WTC11 (cell line): ENCODE measurements around the gene MED9. TPM values are rescaled to one million over a fixed set of nuclear protein-coding genes. Genes with fewer than 3 reads are reported as not detected.
A peak's percentile ranks its signal among the peaks of the same experiment; 100 is the strongest.

Source experiments
- ATAC-seq: fragments of 200-7000 bp; cut with Tn5 transposase; 2 replicates; pipeline ENCODE4 v1.10.0; 2021; ENCODE audit warnings: mild to moderate bottlenecking, moderate library complexity
- CTCF ChIA-PET: fragments of 300-600 bp; sonication (Branson Sonifier 250); formaldehyde crosslinking; loops from one replicate; lab custom pipeline; 2021; ENCODE audit warnings: antibody characterized with exemption; lab: Charles Lee
- POLR2A ChIA-PET: fragments of 350-600 bp; sonication (Branson Sonifier 250); formaldehyde crosslinking; loops from one replicate; lab custom pipeline; 2021; ENCODE audit warnings: antibody characterized with exemption; lab: Charles Lee
- DNase-seq: peaks from one replicate; pipeline ENCODE4 v3.0.0; 2021; ENCODE audit warnings: low spot score
- H3K27ac Mint-ChIP-seq: 2 replicates; pipeline ENCODE4 v1.8.0; 2021; ENCODE audit warnings: mixed read lengths
- H3K27me3 Mint-ChIP-seq: 2 replicates; pipeline ENCODE4 v1.8.0; 2021; ENCODE audit warnings: low read depth, mild to moderate bottlenecking, moderate library complexity, mixed read lengths
- H3K36me3 Mint-ChIP-seq: 2 replicates; pipeline ENCODE4 v1.8.0; 2021; ENCODE audit warnings: mixed read lengths
- H3K4me1 Mint-ChIP-seq: 2 replicates; pipeline ENCODE4 v1.8.0; 2022; ENCODE audit warnings: mixed read lengths
- H3K4me3 Mint-ChIP-seq: 2 replicates; pipeline ENCODE4 v1.8.0; 2021; ENCODE audit warnings: mild to moderate bottlenecking, moderate library complexity, mixed read lengths
- H3K9me3 Mint-ChIP-seq: 2 replicates; pipeline ENCODE4 v1.8.0; 2021; ENCODE audit warnings: mixed read lengths
- CBFB ChIP-seq: sonication (generic); formaldehyde crosslinking; IDR thresholded peaks from 2 replicates; pipeline ENCODE4 v1.8.1; 2022; ENCODE audit warnings: mild to moderate bottlenecking, low read depth, missing genetic modification reagents
- CREB1 ChIP-seq: sonication (generic); formaldehyde crosslinking; IDR thresholded peaks from 2 replicates; pipeline ENCODE4 v1.8.0; 2023; ENCODE audit warnings: mild to moderate bottlenecking, missing genetic modification reagents
- CREM ChIP-seq: sonication (generic); formaldehyde crosslinking; IDR thresholded peaks from 2 replicates; pipeline ENCODE4 v1.8.1; 2022; ENCODE audit warnings: mild to moderate bottlenecking, missing genetic modification reagents, moderate library complexity
- FOXK1 ChIP-seq: sonication (generic); formaldehyde crosslinking; IDR thresholded peaks from 2 replicates; pipeline ENCODE4 v1.8.0; 2022; ENCODE audit warnings: mild to moderate bottlenecking, moderate library complexity, missing genetic modification reagents
- FOXP4 ChIP-seq: sonication (generic); formaldehyde crosslinking; IDR thresholded peaks from 2 replicates; pipeline ENCODE4 v1.8.0; 2022; ENCODE audit warnings: mild to moderate bottlenecking, missing genetic modification reagents
- GABPB1 ChIP-seq: sonication (generic); formaldehyde crosslinking; IDR thresholded peaks from 2 replicates; pipeline ENCODE4 v1.8.1; 2023; ENCODE audit warnings: mild to moderate bottlenecking, missing genetic modification reagents
- PRDM15 ChIP-seq: sonication (generic); formaldehyde crosslinking; IDR thresholded peaks from 2 replicates; pipeline ENCODE4 v1.8.0; 2022; ENCODE audit warnings: missing genetic modification reagents
- SMAD3 ChIP-seq: sonication (generic); formaldehyde crosslinking; IDR thresholded peaks from 2 replicates; pipeline ENCODE4 v1.8.0; 2022; ENCODE audit warnings: missing genetic modification reagents, mild to moderate bottlenecking, borderline replicate concordance
- SMAD4 ChIP-seq: sonication (generic); formaldehyde crosslinking; IDR thresholded peaks from 2 replicates; pipeline ENCODE4 v1.8.0; 2022; ENCODE audit warnings: mild to moderate bottlenecking, missing genetic modification reagents
- STAT6 ChIP-seq: sonication (generic); formaldehyde crosslinking; conservative IDR thresholded peaks from 2 replicates; pipeline ENCODE4 v1.8.1; 2023; ENCODE audit warnings: mild to moderate bottlenecking, low read depth, missing genetic modification reagents, moderate library complexity
- ZNF423 ChIP-seq: fragments of 250-450 bp; sonication (Bioruptor Pico); IDR thresholded peaks from 2 replicates; pipeline ENCODE4 v2.1.2; 2022; ENCODE audit warnings: mild to moderate bottlenecking, moderate library complexity
- total RNA-seq: library from RNA; stranded (reverse); gene quantifications from 3 replicates; pipeline ENCODE4 v1.2.3, GENCODE V29; 2021

MED9 gene
- total RNA-seq, 1 experiment from 2014 or later, result 21.1 TPM

GRCh38 chr17:17509601-17510425 is 33.0 kb downstream of the MED9 start:
- no peak overlapping the region for H3K4me3 Mint-ChIP-seq
- TF ChIP-seq FOXK1 (CRISPR knock-in tag), result no peak
- no peak for TF ChIP-seq CREM
- no peak for TF ChIP-seq SMAD4
- no peaks in the 10 kb centered on the region for H3K9me3 Mint-ChIP-seq
- H3K36me3 Mint-ChIP-seq, result no peaks in the 10 kb centered on the region
- DNase-seq, result no peak
- peak overlapping the region; percentile 96 for H3K27ac Mint-ChIP-seq
- ATAC-seq, result no peak
- peaks cover 6% of the 10 kb centered on the region for H3K4me1 Mint-ChIP-seq
- CTCF ChIA-PET, result interaction anchor here (0.8 to 4.6 kb wide), 5 partner anchors 9 to 238 kb away, joined by 3 to 42 read pairs (median 3); partner anchors contain the start of gene RASD1
- POLR2A ChIA-PET, result no interaction called here
- no peaks in the 10 kb centered on the region for H3K27me3 Mint-ChIP-seq

- H3K27ac Mint-ChIP-seq, result peak overlapping the region; percentile 96
- H3K36me3 Mint-ChIP-seq, result no peaks in the 10 kb centered on the region
- no peak overlapping the region for H3K4me3 Mint-ChIP-seq
- TF ChIP-seq GABPB1 (CRISPR knock-in tag), result no peak
- no peak for TF ChIP-seq PRDM15 (CRISPR knock-in tag)
- TF ChIP-seq CBFB (CRISPR knock-in tag), result no peak
- TF ChIP-seq FOXP4 (CRISPR knock-in tag), result no peak
- no peak for TF ChIP-seq SMAD3 (CRISPR knock-in tag)
- TF ChIP-seq CREB1 (CRISPR knock-in tag), result no peak
- no peak for TF ChIP-seq ZNF423
- no peak for TF ChIP-seq STAT6 (CRISPR knock-in tag)
- H3K9me3 Mint-ChIP-seq, result no peaks in the 10 kb centered on the region
- peaks cover 15% of the 10 kb centered on the region for H3K4me1 Mint-ChIP-seq
- no peak for DNase-seq
- H3K27me3 Mint-ChIP-seq, result no peaks in the 10 kb centered on the region
- POLR2A ChIA-PET, result no interaction called here
- CTCF ChIA-PET, result interaction anchor here (0.8 to 4.6 kb wide), 8 partner anchors 10 to 237 kb away, joined by 3 to 42 read pairs (median 4); partner anchors contain the start of gene RASD1
- ATAC-seq, result no peak
These were observed 33.9 kb downstream of the MED9 start for GRCh38 chr17:17510456-17511292.
